Measurements from ENCODE around the gene GRB7.

GRCh38 chr17:39761861-39762496 is 24.2 kb downstream of the GRB7 start:
- TF ChIP-seq EZH2 (IDR thresholded peaks at IDR 0.05; ENCODE audit: low read length) = no peak
- no peak for TF ChIP-seq CTCF (optimal IDR thresholded peaks at IDR 0.05 in 1 of 3, IDR thresholded peaks at IDR 0.05 in 1 of 3, conservative IDR thresholded peaks at IDR 0.05 in 1 of 3; ENCODE audit: extremely low read depth in 1 of 3, insufficient read depth in 2 of 3, low read length in 3 of 3)
